ENCODE data around the gene PHOX2A.
"Not testable (repeated sequence)": the region's sequence is repeated elsewhere in the genome, so short reads cannot be mapped to it uniquely, and the experiment has no call there.

PHOX2A gene

DNA sequence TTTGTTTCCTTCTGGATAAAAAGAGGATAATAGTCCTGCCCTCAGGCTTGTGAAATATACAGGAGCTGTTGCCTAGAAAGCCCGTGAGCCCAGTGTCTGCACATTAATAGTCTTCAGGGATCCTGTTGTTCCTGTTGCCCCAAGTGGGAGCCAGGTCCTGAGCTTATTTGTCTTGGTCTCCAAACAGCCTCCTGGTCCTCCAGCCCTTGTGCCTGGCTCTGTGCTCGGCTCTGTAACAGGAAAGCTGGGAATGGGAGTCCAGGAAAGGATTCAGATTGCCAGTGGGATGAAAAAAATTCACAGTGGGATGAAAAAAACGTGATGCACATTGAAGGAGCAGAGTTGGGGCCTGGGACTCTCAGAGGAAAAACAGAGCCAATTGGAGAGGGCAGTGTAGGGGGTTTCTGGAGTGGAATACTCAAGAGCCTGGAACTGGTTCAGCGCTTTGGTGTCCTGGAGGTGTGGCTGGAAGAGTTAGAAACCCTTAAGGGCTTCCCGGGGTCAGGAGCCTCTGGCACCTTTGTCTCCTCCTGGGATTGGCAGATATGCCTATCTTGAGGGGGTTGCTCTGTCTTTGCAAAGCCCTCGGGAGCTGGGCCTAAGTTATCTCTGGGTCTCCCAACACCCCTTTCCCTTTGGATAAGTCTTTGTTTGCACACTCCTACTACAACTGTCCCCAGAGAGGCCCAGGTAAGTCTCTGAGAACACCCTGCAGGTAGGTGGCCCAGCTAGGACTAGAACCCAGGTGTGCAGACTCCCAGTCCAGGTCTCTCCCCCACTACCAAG, 21.7 kb downstream of the PHOX2A start:
- DNase-seq = no peak

DNA sequence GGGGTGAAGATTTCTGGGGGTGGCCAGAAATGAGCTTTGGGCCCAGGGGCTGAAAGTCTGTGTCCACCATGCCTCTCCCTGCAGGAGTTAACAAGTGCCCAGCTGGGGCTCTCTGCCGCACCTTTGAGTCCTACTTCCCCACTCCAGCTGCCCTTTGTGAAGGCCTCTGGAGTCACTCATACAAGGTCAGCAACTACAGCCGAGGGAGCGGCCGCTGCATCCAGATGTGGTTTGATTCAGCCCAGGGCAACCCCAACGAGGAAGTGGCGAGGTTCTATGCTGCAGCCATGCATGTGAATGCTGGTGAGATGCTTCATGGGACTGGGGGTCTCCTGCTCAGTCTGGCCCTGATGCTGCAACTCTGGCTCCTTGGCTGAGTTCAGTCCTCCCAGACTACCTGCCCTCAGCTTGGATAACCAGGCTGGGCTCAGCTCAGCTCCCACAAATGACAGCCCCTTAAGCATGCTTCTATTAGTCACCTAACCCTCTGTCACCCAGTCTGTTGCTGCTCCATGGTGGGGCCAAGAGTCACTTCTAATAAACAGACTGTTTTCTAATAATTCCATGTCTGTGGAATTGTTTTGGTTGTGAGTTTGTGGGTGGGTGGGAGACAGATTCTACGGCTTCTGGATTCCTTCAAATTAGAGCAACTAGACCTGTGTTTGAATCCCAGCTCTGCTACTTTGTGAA, 22.4 kb downstream of the PHOX2A start:
- no peak for DNase-seq

DNA sequence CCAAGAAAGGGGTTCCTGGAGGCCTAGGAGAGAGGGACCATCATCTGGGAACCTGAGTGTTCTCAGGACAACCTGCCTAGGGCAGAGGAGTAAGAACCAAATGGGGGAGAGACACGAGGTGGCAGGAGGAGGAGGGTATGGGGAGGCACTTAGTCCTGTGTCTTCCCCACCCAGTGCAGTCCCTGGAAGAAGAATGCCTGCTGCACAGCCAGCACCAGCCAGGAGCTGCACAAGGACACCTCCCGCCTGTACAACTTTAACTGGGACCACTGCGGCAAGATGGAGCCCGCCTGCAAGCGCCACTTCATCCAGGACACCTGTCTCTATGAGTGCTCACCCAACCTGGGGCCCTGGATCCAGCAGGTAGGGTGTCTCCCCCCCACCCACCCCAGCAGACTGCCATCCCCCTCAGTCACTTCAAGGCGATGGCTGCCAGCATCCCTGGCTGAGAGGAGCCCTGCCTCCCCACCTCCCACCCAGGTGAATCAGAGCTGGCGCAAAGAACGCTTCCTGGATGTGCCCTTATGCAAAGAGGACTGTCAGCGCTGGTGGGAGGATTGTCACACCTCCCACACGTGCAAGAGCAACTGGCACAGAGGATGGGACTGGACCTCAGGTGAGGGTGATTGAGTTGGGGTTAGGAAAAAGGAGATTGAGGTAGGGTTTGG, 23.1 kb downstream of the PHOX2A start:
- no peak for DNase-seq

DNA sequence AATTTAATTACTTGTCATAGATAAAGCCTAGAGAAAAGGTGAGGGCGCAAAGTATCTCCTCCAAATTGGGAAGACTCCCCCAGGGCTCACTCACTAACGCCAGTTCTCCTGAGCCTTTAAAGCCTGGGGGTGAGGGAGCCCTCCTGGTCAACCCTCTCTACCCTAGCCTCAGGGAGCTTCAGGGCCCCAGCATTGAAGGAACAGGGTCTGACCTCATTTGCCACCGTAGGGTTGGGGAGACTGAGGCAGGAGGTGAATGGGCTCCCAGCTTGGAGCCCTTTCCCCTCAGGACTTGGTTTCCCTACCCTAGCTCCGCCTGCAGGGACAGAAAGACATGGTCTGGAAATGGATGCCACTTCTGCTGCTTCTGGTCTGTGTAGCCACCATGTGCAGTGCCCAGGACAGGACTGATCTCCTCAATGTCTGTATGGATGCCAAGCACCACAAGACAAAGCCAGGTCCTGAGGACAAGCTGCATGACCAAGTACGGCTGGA, 25.7 kb downstream of the PHOX2A start:
- DNase-seq = no peak

DNA sequence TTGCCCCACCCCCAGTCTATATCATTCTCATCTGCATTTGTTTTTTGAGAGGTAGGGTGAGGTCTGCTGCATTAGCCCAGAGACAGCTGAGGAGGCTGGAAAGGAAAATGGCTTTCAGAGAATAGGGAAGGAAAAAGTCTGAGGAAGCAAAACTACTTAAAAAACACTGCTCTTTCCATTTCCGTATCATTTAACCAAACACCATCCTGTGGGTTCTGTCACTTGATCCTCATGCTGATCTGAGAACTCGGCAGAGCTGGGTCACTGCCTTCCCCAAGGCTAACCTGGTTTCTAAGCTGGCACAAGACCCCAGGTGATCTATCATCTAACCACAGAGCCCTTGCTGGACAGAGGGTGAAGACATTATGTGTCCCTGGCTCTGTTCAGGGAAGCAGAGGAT, 26.1 kb downstream of the PHOX2A start:
- no peak for DNase-seq

DNA sequence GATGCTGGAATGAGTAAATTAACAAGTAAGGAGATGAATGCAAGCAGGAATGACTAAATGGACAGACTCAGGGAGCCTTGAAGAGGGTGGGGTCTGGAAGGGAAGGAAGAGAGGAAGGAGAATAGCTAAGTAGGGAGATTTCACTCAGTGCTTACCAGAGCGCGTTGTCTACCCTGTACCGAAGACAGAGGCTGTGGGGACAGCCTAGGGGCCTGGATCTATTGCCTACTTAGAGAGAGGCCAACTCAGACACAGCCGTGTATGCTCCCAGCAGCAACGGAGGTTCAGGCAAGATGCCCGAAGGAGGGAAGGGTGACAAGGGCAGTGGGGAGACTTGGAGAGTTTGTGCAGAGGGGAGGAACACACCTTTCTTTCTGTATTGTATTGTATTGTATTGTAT, 27.3 kb downstream of the PHOX2A start, which contains the start of gene FOLR2:
FOLR2 (plus strand) TSS at position 157 of the 400 bp plus-strand sequence. CDS start 1,791 bp downstream, outside the sequence.
- no peak for DNase-seq

DNA sequence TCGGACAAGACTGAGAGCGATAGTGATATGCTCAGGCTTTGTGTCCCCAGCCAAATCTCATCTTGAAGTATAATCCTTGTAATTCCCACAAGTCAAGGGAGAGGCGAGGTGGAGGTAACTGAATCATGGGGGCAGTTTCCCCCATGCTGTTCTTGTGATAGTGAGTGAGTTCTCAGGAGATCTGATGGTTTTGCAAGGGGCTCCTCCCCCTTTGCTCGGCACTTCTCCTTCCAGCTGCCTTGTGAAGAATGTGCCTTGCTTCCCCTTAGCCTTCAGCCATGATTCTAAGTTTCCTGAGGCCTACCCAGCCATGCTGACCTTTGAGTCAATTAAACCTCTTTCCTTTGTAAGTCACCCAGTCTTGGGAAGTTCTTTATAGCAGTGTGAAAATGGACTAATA, 34.9 kb downstream of the PHOX2A start:
- no peak for DNase-seq

DNA sequence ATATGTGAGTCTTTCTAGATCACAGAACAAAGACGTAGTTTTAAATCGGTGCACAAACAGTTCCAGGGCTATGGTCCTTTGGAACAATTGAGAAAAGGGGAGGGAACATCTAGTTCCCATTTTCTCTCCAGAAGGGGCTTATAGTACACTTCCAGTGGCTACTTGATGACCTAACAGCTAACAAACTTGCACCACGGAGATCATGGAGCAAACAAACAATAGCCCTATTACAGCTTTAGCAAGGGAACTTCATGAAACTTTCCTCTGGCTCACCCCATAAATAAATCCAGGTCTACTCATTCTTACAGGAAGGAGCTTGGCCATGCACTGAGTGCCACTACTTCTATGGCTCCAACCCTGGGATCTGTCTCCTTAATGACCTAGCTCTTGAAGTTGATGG, 35.7 kb downstream of the PHOX2A start:
- DNase-seq = no peak

DNA sequence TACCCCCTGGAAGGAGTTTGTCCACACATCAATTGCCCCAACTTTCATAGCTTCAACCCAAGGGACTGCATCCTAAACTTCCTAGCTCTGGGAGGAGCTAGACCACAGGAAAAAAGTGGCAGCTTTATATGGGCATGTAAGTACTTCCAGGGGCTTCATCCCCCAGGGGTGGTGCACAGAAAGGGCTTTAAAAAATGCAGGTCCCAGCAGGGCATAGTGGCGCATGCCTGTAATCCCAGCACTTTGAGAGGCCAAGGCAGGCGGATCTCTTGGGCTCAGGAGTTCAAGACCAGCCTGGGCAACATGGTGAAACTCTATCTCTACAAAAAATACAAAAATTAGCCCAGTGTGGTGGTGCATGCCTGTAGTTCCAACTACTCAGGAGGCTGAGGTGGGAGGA, 37.2 kb downstream of the PHOX2A start:
- not testable (repeated sequence) for DNase-seq

DNA sequence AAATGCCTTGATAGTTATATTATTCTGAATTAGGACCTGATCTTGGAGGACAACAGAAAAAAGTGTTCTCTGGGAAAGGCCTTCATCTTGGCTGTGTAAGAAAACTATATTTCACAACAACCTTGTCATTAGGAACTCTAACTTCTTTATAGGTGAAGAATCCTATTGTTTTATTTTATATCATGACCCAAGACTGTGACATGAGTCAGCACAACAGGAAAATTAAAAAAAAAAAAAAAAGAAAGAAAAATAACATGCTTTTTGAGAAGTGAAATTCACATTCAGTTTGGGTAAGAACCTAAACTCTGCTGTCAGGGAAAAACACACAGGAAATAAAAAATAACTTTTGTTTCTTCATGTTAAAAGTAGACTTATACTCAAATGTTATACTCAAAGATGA, 39.1 kb downstream of the PHOX2A start:
- DNase-seq = no peak

DNA sequence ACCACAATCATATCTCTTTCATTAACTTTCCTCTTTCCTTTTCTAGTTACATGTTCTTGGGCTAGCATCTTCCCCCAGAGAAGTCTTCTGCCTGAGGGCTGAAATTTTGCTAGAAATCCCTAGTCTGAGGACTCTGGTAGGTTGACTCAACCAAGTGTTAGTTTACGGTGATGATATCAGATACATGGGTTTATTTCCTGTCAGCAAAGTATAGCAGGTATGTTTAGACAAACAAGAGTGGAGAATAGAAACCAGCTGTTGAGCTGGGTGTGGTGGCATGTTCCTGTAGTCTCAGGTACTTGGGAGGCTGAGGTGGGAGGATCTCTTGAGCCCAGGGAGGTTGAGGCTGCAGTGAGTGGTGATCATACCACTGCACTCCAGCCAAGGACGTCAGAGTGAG, 40.8 kb downstream of the PHOX2A start:
- no peak for DNase-seq

DNA sequence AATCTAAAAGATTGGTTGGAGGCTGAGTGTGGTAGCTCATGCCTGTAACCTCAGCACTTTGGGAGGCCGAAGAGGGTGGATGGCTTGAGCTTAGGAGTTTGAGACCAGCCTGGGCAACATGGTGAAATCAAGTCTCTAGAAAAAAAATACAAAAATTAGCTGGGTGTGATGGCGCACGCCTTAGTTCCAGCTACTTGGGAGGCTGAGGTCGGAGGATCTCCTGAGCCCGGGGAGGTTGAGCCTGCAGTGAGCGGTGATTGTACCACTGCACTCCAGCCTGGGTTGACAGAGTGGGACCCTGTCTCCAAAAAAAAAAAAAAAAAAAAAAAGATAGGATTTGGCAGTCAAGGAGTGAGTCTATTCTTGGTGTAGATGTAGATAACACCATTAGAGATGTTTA, 41.4 kb downstream of the PHOX2A start:
- DNase-seq = no peak

DNA sequence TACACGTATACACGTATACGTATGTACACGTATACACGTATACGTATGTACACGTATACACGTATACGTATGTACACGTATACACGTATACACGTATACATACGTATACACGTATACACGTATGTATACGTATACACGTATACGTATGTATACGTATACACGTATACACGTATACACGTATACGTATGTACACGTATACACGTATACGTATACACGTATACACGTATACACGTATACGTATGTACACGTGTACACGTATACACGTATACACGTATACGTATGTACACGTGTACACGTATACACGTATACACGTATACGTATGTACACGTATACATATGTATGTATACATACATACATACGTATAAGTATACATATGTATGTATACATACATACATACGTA, 42.5 kb downstream of the PHOX2A start:
- not testable (repeated sequence) for DNase-seq

DNA sequence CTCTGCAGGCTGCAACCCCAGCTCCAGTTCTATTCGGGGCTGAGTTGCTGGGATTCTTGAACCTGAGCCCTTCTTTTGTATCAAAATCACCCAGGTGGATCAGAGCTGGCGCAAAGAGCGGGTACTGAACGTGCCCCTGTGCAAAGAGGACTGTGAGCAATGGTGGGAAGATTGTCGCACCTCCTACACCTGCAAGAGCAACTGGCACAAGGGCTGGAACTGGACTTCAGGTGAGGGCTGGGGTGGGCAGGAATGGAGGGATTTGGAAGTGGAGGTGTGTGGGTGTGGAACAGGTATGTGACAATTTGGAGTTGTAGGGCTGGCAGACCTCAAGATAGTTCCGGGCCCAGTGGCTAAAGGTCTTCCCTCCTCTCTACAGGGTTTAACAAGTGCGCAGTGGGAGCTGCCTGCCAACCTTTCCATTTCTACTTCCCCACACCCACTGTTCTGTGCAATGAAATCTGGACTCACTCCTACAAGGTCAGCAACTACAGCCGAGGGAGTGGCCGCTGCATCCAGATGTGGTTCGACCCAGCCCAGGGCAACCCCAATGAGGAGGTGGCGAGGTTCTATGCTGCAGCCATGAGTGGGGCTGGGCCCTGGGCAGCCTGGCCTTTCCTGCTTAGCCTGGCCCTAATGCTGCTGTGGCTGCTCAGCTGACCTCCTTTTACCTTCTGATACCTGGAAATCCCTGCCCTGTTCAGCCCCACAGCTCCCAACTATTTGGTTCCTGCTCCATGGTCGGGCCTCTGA, 48.3 kb downstream of the PHOX2A start:
- DNase-seq = no peak

DNA sequence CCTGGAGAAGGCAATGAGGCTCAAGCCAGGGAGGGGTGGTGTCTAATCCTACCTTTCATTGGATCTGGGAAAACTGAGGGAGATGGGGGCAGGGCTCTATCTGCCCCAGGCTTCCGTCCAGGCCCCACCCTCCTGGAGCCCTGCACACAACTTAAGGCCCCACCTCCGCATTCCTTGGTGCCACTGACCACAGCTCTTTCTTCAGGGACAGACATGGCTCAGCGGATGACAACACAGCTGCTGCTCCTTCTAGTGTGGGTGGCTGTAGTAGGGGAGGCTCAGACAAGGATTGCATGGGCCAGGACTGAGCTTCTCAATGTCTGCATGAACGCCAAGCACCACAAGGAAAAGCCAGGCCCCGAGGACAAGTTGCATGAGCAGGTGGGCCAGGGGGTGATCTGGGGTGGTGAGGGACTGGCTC, 52.0 kb downstream of the PHOX2A start, which contains the start of gene FOLR1:
FOLR1 (plus strand) TSS at position 180 of the 421 bp plus-strand sequence; CDS start at position 214, 34 bp downstream.
- no peak for DNase-seq

DNA sequence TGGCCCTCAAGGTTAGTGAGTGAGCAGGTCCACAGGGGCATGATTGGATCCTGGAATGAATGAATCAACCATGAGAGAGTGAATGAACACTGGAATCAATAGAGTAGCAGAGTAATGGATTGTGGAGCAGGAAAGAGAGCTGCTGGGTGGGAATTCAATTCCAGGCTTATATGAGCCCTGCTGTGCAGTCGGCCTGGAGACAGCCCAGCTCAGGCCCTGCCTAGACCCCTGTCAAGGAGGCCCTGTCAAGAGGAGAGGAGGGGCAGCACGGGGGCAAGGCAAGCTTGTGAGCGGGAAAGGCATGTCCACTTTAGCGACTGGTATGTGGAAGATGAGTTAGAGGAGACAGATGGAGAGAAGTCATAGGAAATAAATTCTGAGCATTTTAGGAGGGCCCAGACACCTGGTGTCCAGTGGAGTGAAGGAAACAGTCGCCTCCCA, 53.3 kb downstream of the PHOX2A start:
- DNase-seq = no peak

DNA sequence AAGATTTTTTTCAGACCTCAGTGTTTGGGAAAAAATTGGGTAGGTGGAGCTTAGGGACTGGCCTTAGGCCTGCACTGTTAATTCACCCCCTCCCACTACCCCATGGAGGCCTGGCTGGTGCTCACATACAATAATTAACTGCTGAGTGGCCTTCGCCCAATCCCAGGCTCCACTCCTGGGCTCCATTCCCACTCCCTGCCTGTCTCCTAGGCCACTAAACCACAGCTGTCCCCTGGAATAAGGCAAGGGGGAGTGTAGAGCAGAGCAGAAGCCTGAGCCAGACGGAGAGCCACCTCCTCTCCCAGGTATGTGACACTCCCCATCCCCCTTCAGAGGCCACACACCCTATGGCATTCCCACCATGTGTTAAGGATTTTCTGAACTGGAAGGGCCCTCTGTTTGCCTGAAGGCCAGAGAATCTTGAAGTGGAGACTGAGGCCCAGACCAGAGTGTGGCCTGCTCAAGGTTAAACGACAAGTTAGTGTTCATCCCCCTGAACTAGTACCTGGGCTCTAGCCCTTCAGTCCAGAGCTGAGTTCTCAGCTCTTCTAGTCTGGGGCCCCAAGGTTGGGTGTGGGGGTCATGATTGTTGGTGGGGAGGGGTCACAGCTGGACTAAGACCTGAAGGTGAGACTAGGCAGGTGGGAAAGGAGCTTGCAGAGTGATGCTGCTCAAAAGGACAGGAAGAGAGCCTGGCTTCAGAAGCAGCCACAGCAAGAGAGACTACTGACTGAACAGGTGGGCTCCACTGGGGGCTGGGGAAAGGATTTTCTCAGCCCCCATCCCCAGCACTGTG, 54.3 kb downstream of the PHOX2A start:
- no peak for DNase-seq

All from right kidney (tissue), 1 donor.